Body of pancreas (tissue), 4 donors: ENCODE results near the gene PDGFRA. TPM values are rescaled to one million over a fixed set of nuclear protein-coding genes. Genes with fewer than 3 reads are reported as not detected.
"Not testable (repeated sequence)": the region's sequence is repeated elsewhere in the genome, so short reads cannot be mapped to it uniquely, and the experiment has no call there.

Experiments
- ATAC-seq: fragments of 150-250 bp; one replicate; pipeline ENCODE4 v1.9.1; 2016
- DNase-seq, 4 donors: peaks; one replicate each; pipeline ENCODE4 v3.0.0-alpha.2; 2019
- H3K27ac ChIP-seq, 4 donors: fragments of 200-600 bp; sonication (generic); 1 replicate in 3 of 4; 2 replicates in 1 of 4; pipeline versions ENCODE4 v1.5.1 to v1.6.1; 2016 to 2019; ENCODE audit warnings: mild to moderate bottlenecking in 1 of 4, mixed read lengths in 1 of 4, moderate library complexity in 1 of 4
- H3K27me3 ChIP-seq, 2 donors: fragments of 200-600 bp; sonication (generic); one replicate each; pipeline ENCODE4 v1.6.0; 2016; ENCODE audit warnings: mild to moderate bottlenecking in 1 of 2
- H3K36me3 ChIP-seq, 2 donors: fragments of 200-600 bp; sonication (generic); replicated peaks in 1 of 2; 2 replicates each; pipeline ENCODE4 v1.5.1; 2016; ENCODE audit warnings: low read depth in 2 of 2; ENCODE audit not compliant: insufficient read depth in 1 of 2
- H3K4me1 ChIP-seq: fragments of 200-600 bp; sonication (generic); one replicate; pipeline ENCODE4 v1.6.0; 2016
- H3K4me3 ChIP-seq, 2 donors: fragments of 200-600 bp; sonication (generic); 1 replicate in 1 of 2; 2 replicates in 1 of 2; pipeline ENCODE4 v1.5.1; 2016 to 2019
- H3K9me3 ChIP-seq, 3 donors: fragments of 200-600 bp; sonication (generic); 1 replicate in 2 of 3; 2 replicates in 1 of 3; pipeline ENCODE4 v1.5.1; 2016
- CTCF ChIP-seq, 7 experiments: fragments of 450-650 bp in 4 of 7; fragments of 200-600 bp in 3 of 7; sonication (generic) in 3 of 7; IDR thresholded peaks; one replicate each; pipeline ENCODE4 v1.5.1; 2016 to 2019; ENCODE audit warnings: antibody characterized with exemption in 7 of 7
- POLR2A ChIP-seq, 3 donors: fragments of 450-650 bp; IDR thresholded peaks; one replicate each; pipeline ENCODE4 v1.6.1; 2016; ENCODE audit warnings: antibody characterized with exemption in 3 of 3, mild to moderate bottlenecking in 2 of 3
- WGBS, 2 donors: methylation state at CpG; one replicate each; pipeline ENCODE4 v1.1.5; 2017; 5-methylcytosine and 5-hydroxymethylcytosine counted together
- intact Hi-C: fragments of 100-400 bp; cut with DNase I; formaldehyde crosslinking; loops from one replicate; pipeline ENCODE4 v1.15.1; 2023
- total RNA-seq, 2 donors: library from RNA; depleted of rRNA; stranded (reverse); fragments of >200 nt; gene quantifications; one replicate each; pipeline ENCODE4 v1.1.0, GENCODE V29; 2016

PDGFRA gene
- total RNA-seq, 2 donors from 2014 or later, result 54.4 to 56.0 TPM

GRCh38 chr4:54332542-54332941 lies 103.4 kb downstream of the PDGFRA start:
- no peaks in the 10 kb centered on the region for H3K36me3 ChIP-seq
- TF ChIP-seq POLR2A (IDR thresholded peaks at IDR 0.05) (no peak), CTCF (IDR thresholded peaks at IDR 0.05) (no peak)
- no peak overlapping the region for H3K27ac ChIP-seq
- H3K9me3 ChIP-seq, result no peaks in the 10 kb centered on the region
- H3K27me3 ChIP-seq, result no peaks in the 10 kb centered on the region
- intact Hi-C loops, result no loop called here
- no peak for DNase-seq
- no peak overlapping the region for H3K4me3 ChIP-seq
- no peak for ATAC-seq
- 29 to 50% methylated on average over 4 of the region's 4 CpGs for WGBS, 2 donors
- no peaks in the 10 kb centered on the region for H3K4me1 ChIP-seq

GRCh38 chr4:54333657-54334056 lies 104.6 kb downstream of the PDGFRA start:
- intact Hi-C loops, result no loop called here
- H3K36me3 ChIP-seq, result no peaks in the 10 kb centered on the region
- ATAC-seq (no peak), DNase-seq (no peak)
- H3K4me3 ChIP-seq, result no peak overlapping the region
- H3K4me1 ChIP-seq, result no peaks in the 10 kb centered on the region
- no peaks in the 10 kb centered on the region for H3K9me3 ChIP-seq
- no peaks in the 10 kb centered on the region for H3K27me3 ChIP-seq
- TF ChIP-seq CTCF (IDR thresholded peaks at IDR 0.05) (no peak), POLR2A (IDR thresholded peaks at IDR 0.05) (no peak)
- WGBS, 2 donors, result 89 to 91% methylated on average over 2 of the region's 2 CpGs
- no peak overlapping the region for H3K27ac ChIP-seq

- H3K4me3 ChIP-seq, DNase-seq, H3K27ac ChIP-seq, intact Hi-C loops, H3K4me1 ChIP-seq, H3K27me3 ChIP-seq, ATAC-seq, H3K9me3 ChIP-seq, H3K36me3 ChIP-seq: not testable (repeated sequence)
Measured at GRCh38 chr4:54334769-54335168, 105.7 kb downstream of the PDGFRA start.

- no peak for DNase-seq
- no peaks in the 10 kb centered on the region for H3K36me3 ChIP-seq
- ATAC-seq, result no peak
- intact Hi-C loops, result no loop called here
- WGBS, 2 donors, result 52 to 63% methylated on average over 4 of the region's 4 CpGs
- no peak for TF ChIP-seq POLR2A (IDR thresholded peaks at IDR 0.05)
- TF ChIP-seq CTCF (IDR thresholded peaks at IDR 0.05), result no peak
- no peak overlapping the region for H3K27ac ChIP-seq
- no peaks in the 10 kb centered on the region for H3K4me1 ChIP-seq
- no peaks in the 10 kb centered on the region for H3K27me3 ChIP-seq
- no peaks in the 10 kb centered on the region for H3K9me3 ChIP-seq
- H3K4me3 ChIP-seq, result no peak overlapping the region
Measured at GRCh38 chr4:54337009-54337408, 107.9 kb downstream of the PDGFRA start.

GRCh38 chr4:54342067-54342466 lies 113.0 kb downstream of the PDGFRA start:
- H3K27ac ChIP-seq, ATAC-seq, intact Hi-C loops: not testable (repeated sequence)

More at GRCh38 chr4:54342067-54342466, 113.0 kb downstream of the PDGFRA start:
- not testable (repeated sequence) for H3K4me1 ChIP-seq, H3K9me3 ChIP-seq, H3K4me3 ChIP-seq, H3K36me3 ChIP-seq, H3K27me3 ChIP-seq, DNase-seq
- 77 to 81% methylated on average over 3 of the region's 3 CpGs for WGBS, 2 donors

Other genes starting within 250 kb of the PDGFRA start
- gene CHIC2, start 164.7 kb upstream of the PDGFRA start, total RNA-seq, result 10 to 100 TPM in 1 of 2 donors, 1 to 10 TPM in 1; 6.9 to 18.9 TPM
- not detected for gene GSX2, start 129.1 kb upstream of the PDGFRA start, total RNA-seq